Measurements from ENCODE around the gene FOXP1.

The FOXP1 gene

DNA sequence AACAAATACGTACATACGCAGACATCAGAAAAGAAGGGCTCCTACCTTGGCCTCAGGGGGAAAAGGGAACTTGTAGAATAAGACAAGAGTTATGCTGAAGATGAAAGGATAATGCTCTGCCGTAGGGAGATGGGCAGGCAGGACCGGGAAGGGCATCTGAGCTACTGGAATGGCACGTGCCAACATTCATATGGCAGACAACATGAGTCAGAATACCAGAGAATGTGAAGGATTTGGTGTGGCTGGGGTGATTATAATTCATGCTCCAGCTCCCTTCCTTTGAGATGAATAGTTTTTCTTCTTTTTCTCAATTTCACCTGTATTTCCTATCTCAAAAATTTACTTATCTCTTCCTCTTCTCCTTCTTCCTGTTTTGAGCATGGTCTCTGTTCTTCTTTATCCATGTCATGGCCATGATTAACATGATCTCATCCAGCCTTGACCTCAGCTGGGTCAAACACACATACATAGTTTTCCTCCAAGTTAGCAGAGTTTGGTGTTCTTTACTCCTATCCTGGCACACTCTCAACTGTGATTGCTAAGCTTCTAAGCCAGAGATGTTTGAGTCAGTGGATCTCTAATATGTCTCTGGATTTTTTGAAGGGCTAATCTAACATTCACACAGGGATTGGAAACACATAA is 507.0 kb downstream of the FOXP1 start:
- no peaks in the 10 kb centered on the region for H3K9me3 ChIP-seq (ENCODE audit: low read length)
- H3F3A ChIP-seq (ENCODE audit: insufficient read depth, low read length) = no peaks in the 10 kb centered on the region
- no peaks in the 10 kb centered on the region for H3K4me1 ChIP-seq (ENCODE audit: insufficient read depth, low read length, severe bottlenecking)
- H3K4me3 ChIP-seq (ENCODE audit: low read depth, low read length, poor library complexity, severe bottlenecking) = no peak overlapping the region
- no peak overlapping the region for H3K27ac ChIP-seq (ENCODE audit: low read depth, low read length, poor library complexity, severe bottlenecking)
- no peak for TF ChIP-seq CTCF (IDR thresholded peaks at IDR 0.05; ENCODE audit: low read length)
- H3K27me3 ChIP-seq (ENCODE audit: insufficient read depth, low read length) = no peaks in the 10 kb centered on the region
- peaks cover 15% of the 10 kb centered on the region; the same call in 1 of the 2 replicates for H3K36me3 ChIP-seq (ENCODE audit: insufficient read depth, low read length)
- no peaks in the 10 kb centered on the region for H3K9me2 ChIP-seq (ENCODE audit: low read depth, low read length)
- H4K20me1 ChIP-seq (ENCODE audit: insufficient read depth, low read length) = no peaks in the 10 kb centered on the region
- peaks cover 16% of the 10 kb centered on the region; the same call in 1 of the 2 replicates for H3K79me2 ChIP-seq (ENCODE audit: insufficient read depth, low read length)
- no peak overlapping the region for H2AFZ ChIP-seq (ENCODE audit: low read length)
- no peak overlapping the region for H3K4me2 ChIP-seq (ENCODE audit: low read length)
- H3K9ac ChIP-seq (ENCODE audit: low read length) = no peak overlapping the region

- H3K4me2 ChIP-seq (ENCODE audit: low read length) = no peak overlapping the region
- peaks cover 15% of the 10 kb centered on the region; the same call in 1 of the 2 replicates for H3K36me3 ChIP-seq (ENCODE audit: insufficient read depth, low read length)
- no peaks in the 10 kb centered on the region for H3K4me1 ChIP-seq (ENCODE audit: insufficient read depth, low read length, severe bottlenecking)
- no peak for TF ChIP-seq EZH2 (IDR thresholded peaks at IDR 0.05; ENCODE audit: borderline replicate concordance, low read length)
- no peak for TF ChIP-seq CTCF (IDR thresholded peaks at IDR 0.05; ENCODE audit: low read length)
- H3K9me3 ChIP-seq (ENCODE audit: low read length) = no peaks in the 10 kb centered on the region
- no peaks in the 10 kb centered on the region for H3F3A ChIP-seq (ENCODE audit: insufficient read depth, low read length)
- H4K20me1 ChIP-seq (ENCODE audit: insufficient read depth, low read length) = no peaks in the 10 kb centered on the region
- 0 out of 2 replicates have a peak, but pooled peaks cover 11% of the 10 kb centered on the region for H3K79me2 ChIP-seq (ENCODE audit: insufficient read depth, low read length)
- H3K27me3 ChIP-seq (ENCODE audit: insufficient read depth, low read length) = no peaks in the 10 kb centered on the region
- H3K27ac ChIP-seq (ENCODE audit: low read depth, low read length, poor library complexity, severe bottlenecking) = no peak overlapping the region
- H3K4me3 ChIP-seq (ENCODE audit: low read depth, low read length, poor library complexity, severe bottlenecking) = no peak overlapping the region
- no peaks in the 10 kb centered on the region for H3K9me2 ChIP-seq (ENCODE audit: low read depth, low read length)
- no peak overlapping the region for H3K9ac ChIP-seq (ENCODE audit: low read length)
- H2AFZ ChIP-seq (ENCODE audit: low read length) = no peak overlapping the region
Observed at GRCh38 chr3:71075494-71075893, 508.0 kb downstream of the FOXP1 start.

DNA sequence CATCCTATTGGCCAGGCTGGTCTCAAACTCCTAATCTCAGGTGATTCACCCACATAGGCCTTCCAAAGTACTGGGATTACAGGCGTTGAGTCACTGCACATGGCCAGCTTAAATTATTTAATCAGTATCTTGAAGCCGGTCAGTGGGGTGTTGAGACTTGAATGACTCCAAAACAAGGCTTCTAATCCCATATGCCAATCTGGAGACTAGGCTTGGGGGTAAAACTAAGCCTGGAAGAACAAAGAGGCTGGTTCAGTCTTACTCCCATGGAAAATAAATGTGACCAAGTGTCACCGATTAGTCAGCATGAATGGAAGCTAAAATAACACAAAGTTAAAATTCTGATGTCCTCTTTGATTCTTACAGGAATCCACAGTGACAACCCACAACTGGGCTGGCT is 509.1 kb downstream of the FOXP1 start:
- no peak overlapping the region for H3K9ac ChIP-seq (ENCODE audit: low read length)
- peaks cover 15% of the 10 kb centered on the region; the same call in 1 of the 2 replicates for H3K36me3 ChIP-seq (ENCODE audit: insufficient read depth, low read length)
- 0 out of 2 replicates have a peak, but pooled peaks cover 5% of the 10 kb centered on the region for H3K79me2 ChIP-seq (ENCODE audit: insufficient read depth, low read length)
- no peaks in the 10 kb centered on the region for H3K9me3 ChIP-seq (ENCODE audit: low read length)
- no peak overlapping the region for H2AFZ ChIP-seq (ENCODE audit: low read length)
- H3K9me2 ChIP-seq (ENCODE audit: low read depth, low read length) = no peaks in the 10 kb centered on the region
- H3K27ac ChIP-seq (ENCODE audit: low read depth, low read length, poor library complexity, severe bottlenecking) = no peak overlapping the region
- no peak overlapping the region for H3K4me3 ChIP-seq (ENCODE audit: low read depth, low read length, poor library complexity, severe bottlenecking)
- TF ChIP-seq EZH2 (IDR thresholded peaks at IDR 0.05; ENCODE audit: borderline replicate concordance, low read length) (no peak), CTCF (IDR thresholded peaks at IDR 0.05; ENCODE audit: low read length) (no peak)
- H3K4me2 ChIP-seq (ENCODE audit: low read length) = no peak overlapping the region
- H3K4me1 ChIP-seq (ENCODE audit: insufficient read depth, low read length, severe bottlenecking) = peaks cover 7% of the 10 kb centered on the region
- H3F3A ChIP-seq (ENCODE audit: insufficient read depth, low read length) = no peaks in the 10 kb centered on the region
- no peaks in the 10 kb centered on the region for H4K20me1 ChIP-seq (ENCODE audit: insufficient read depth, low read length)
- H3K27me3 ChIP-seq (ENCODE audit: insufficient read depth, low read length) = no peaks in the 10 kb centered on the region
